ENCODE results near the gene OR1L6.

DNA sequence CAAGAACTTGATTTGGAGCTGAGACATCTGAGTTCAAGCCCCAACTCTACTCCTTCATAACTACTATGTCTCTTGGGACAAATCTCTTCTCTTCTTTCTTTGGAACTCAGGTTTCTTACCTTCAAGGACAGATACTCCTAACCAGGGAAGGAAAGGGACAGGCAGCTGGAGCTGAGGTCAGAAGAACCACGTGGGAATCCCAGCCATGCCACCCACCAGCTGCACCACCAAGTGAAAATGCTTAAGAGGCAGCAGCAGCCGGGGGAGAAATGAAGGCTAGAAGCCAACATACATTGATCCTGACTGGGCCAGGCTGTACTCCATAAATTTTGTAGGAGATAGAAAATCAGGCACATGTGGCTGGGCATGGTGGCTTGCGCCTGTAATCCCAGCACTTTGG lies 37.1 kb downstream of the OR1L6 start:
- TF ChIP-seq, protein P1, sequence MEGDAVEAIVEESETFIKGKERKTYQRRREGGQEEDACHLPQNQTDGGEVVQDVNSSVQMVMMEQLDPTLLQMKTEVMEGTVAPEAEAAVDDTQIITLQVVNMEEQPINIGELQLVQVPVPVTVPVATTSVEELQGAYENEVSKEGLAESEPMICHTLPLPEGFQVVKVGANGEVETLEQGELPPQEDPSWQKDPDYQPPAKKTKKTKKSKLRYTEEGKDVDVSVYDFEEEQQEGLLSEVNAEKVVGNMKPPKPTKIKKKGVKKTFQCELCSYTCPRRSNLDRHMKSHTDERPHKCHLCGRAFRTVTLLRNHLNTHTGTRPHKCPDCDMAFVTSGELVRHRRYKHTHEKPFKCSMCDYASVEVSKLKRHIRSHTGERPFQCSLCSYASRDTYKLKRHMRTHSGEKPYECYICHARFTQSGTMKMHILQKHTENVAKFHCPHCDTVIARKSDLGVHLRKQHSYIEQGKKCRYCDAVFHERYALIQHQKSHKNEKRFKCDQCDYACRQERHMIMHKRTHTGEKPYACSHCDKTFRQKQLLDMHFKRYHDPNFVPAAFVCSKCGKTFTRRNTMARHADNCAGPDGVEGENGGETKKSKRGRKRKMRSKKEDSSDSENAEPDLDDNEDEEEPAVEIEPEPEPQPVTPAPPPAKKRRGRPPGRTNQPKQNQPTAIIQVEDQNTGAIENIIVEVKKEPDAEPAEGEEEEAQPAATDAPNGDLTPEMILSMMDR (conservative IDR thresholded peaks at IDR 0.05), result no peak
- no peak for TF ChIP-seq ZFX (IDR thresholded peaks at IDR 0.05)
